ENCODE measurements around the gene ICE2.
A peak's percentile ranks its signal among the peaks of the same experiment; 100 is the strongest.
"Not testable (repeated sequence)": the region's sequence is repeated elsewhere in the genome, so short reads cannot be mapped to it uniquely, and the experiment has no call there.

Gene ICE2

DNA sequence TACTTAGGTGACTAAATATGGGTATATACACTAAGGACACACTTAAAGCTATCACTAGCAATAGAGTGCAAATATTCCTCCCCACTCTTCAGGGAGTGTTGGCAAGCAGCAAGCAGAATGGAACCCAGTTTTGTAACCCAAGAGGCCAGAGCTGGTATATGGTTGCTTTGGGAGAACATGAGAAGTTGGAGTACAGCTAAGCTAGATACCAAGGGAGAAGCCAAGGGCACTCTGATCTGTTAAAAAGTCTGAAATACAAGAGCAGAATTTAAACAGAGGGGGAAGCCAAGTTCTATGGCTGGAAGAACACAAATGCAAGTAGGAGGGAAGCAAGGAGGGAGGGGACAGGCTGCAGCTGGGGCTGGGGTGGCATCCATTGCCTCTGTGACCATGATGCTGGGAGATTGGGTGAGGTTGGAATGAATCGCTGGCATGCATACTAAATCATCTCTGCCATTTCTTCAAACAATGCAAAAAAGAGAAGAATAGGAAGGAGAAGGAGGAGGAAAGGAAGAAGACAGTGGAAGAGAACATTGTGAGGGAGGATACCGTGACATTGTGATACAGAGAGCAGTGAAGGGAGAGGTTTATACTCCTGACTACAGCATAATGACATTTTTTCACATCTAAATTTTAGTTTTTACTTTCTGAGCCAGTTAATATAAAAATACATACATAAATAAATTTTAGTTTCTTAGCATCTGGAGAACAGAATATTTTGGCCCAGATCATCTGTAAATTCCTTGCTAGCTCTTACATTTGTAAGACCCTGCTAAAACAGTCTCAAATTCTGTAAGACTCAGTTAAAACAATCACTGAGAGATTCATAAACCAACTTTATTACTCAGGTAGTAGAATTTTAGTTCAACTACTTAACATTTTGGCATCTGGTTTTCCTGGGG lies 72.2 kb downstream of the ICE2 start:
- DNase-seq (ENCODE audit: low spot score) = no peak

GRCh38 chr15:60405399-60405798 lies 73.5 kb downstream of the ICE2 start:
- no peak for DNase-seq (ENCODE audit: low spot score)

- DNase-seq (ENCODE audit: low spot score) = not testable (repeated sequence)
Measured at GRCh38 chr15:60404351-60404750, 74.6 kb downstream of the ICE2 start.

DNA sequence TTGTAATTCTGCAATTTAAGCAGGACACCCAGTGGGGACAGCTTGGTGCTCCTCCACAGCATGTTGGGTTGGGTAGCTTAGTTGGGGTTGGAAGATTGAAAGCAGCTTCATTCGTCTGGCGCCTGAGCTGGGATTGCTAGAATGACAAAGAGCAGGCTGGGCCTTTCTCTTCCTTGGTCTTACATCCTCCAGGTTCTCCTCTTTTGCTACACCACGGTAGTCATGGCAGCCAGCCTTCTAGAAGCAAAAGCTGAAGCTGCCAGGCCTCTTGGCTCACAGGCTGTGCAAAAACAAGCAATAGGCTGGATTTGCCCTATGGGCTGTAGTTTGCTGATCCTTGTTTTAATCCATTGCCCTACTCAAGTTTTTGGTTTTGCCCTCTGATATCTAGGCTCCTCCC lies 78.0 kb downstream of the ICE2 start:
- DNase-seq (ENCODE audit: low spot score) = no peak

- DNase-seq (ENCODE audit: low spot score) = no peak
Measured at GRCh38 chr15:60399931-60400330, 79.0 kb downstream of the ICE2 start.

- no peak for DNase-seq (ENCODE audit: low spot score)
Measured at GRCh38 chr15:60399246-60399915, 79.6 kb downstream of the ICE2 start.

DNA sequence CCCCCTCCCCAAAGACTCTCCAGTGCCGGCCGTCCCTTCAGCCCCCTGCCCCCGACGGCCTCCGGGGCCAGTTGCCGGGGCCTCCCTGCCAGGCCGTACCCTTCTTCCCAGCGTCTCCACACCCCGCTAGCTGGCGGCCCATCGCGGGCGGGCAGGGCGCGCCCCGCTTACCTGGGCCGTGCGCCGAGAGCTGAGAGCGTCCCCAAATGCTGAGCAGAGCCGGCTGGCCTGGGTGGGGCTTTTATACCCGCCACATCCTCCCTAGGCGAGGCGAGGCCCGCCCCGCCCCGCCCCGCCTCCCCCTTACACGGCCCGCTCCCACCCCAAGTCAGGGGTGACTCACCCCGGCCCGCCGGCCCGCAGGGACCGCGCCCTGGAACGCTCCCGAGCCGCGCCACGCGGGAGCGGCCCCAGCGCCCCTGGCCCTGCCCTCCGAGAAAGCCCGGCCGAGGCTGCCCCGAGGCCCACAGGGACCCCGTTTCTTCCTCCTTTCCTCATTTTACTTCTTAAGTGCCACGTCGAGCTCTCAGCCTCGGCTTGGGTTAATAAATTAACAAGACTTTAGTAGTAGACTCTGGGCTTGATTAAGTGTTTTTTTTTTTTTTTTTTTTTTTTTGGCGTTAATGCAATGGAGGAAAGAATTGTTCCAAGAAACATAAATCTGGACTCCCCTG lies 81.0 kb downstream of the ICE2 start, which contains the start of gene ANXA2:
Gene ANXA2 (minus strand): TSS at position 215 of the 674 bp plus-strand sequence. CDS start 11,911 bp downstream, outside the sequence.
- DNase-seq (ENCODE audit: low spot score) = peak; percentile 78

DNA sequence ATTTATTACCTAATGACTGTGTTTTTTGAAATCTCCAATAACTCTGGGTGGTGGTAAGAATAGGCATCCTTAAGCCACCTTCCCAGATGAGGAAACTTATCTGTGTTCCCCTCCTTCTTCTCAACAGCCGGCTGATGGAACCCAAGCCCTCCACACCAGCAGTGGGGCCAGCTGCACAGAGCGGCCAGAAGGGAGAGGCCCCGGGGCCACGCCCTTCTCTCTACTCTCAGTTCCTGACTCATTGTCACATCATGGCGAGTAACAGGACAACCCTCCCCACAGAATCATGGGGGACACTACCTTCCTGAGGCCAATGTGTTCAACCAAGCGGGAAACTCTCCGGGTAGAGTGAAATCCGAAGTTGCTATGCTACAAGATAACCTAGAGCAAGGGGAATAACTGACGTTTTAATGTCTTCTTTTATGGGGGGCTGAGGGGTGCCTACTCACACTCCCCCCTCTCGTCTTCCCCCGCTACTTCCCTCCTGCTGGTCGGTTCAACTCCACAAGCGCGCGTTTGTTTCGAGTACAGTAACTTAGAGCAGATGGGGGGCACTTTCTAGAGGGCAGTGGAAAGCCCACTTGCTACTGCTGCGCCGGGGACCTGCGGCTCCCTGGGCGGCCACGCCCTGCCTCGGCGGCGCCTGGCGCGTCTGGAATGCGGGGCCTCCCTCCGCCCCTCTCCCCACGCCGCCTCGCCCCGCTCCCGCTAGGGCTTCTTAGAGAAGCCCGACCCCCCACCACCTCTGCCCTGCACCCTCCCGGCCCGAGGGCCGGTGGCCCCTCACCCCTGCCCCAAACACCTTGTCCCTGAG lies 81.8 kb downstream of the ICE2 start:
- peak; percentile 24 for DNase-seq (ENCODE audit: low spot score)

DNA sequence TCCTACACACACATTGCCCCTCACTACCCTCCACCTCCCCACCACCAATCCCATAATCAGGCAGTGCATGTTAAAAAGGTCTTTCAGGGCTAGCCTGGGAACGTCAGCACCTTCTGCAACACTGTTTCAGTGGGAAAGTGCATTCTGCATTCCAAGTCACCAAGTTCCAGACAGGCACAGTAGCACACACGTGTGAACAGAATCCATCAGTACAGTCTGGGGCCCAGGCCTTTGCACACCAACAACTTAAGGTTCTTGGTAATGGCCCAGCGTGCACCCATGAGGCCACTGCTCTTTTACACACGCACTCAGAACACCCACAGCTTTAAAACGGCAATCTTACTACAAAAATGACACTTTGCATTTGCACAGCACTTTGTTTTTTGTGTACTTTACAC lies 82.4 kb downstream of the ICE2 start:
- no peak for DNase-seq (ENCODE audit: low spot score)

- DNase-seq (ENCODE audit: low spot score) = no peak
Measured at GRCh38 chr15:60396100-60396499, 82.8 kb downstream of the ICE2 start.

GRCh38 chr15:60395276-60396011 lies 83.5 kb downstream of the ICE2 start:
- no peak for DNase-seq (ENCODE audit: low spot score)

DNA sequence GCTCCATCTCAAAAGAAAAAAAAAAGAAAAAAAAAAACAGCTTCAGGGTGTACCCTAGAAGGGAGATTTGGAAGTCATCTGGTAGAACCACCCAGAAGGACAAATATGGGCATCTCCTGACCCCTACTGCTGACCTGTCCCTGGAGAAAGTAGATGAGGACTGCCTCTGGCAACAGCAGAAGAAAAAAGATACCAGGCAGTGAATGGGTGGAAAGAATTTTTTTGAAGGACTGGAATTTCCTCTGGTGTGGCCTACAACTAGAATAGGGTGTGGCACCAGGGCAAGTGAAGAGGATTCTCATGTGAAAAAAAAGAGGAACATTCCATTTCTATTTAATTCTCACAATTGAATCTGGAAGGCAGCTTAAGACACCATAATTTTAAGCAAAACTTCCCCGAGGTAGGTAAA lies 84.2 kb downstream of the ICE2 start:
- DNase-seq (ENCODE audit: low spot score) = no peak

DNA sequence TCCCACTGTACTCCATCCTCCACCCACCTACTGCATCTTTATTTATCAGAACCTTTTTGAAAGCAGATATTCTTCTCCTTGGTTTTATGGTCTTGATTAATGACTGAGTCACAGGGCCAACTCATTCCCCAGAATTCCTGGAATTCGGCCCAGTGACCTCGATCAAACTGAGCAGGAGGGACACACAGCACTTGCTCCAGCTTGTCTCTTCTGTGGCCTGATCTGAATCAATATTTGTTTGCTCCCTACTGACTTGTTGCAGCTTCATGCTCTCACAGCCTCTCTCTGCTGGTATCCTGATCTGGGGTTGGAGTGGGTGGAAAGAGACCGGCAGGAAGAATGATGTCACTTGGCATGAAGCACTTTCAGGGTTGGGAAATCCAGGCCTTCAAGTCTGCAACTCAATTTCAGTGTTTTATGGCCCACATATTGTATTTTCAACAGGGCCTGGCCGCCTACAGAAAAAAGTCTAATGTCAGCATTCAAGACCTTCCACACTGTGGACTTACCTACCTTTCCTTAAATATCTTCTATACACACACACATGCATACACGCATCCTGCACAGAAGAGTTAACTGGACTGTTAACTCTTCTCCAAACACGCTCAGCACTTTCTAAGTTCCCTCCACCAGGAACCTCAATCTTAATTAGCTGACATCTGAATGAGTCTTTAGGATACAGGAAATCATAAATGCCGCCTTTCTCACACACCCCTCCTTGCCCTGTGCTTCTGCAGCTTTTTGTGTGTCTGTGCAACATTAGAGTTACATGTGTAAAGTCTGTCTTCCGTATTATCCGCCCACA lies 85.8 kb downstream of the ICE2 start:
- DNase-seq (ENCODE audit: low spot score) = no peak

- no peak for DNase-seq (ENCODE audit: low spot score)
Measured at GRCh38 chr15:60392601-60392985, 86.3 kb downstream of the ICE2 start.

DNA sequence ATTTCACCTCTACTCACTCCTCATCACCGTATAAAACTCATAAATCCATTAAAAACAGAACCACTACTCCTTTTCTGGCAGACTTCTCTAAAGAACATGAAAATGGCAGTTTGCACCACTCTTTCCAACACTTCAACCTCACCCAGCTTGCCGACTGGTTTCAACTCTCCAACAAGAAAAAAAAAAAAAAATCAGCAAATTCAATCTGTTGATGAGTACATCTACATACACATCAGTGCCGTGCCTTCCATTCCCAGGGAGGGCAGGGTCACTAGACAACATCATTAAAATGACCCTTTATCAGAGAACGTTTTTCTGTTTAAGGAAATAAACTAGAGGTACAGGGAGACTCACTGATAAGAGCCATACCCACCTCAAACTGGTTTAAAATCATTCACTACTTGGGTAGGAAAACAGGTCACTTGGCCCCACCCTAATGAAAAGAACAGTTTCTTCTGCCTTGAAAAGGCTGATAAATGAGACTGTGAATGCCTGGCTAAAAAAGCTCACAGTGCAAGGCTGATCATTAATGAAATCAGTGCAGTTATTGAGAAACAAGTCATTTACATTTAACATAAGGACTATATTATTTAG lies 87.1 kb downstream of the ICE2 start:
- DNase-seq (ENCODE audit: low spot score) = no peak

DNA sequence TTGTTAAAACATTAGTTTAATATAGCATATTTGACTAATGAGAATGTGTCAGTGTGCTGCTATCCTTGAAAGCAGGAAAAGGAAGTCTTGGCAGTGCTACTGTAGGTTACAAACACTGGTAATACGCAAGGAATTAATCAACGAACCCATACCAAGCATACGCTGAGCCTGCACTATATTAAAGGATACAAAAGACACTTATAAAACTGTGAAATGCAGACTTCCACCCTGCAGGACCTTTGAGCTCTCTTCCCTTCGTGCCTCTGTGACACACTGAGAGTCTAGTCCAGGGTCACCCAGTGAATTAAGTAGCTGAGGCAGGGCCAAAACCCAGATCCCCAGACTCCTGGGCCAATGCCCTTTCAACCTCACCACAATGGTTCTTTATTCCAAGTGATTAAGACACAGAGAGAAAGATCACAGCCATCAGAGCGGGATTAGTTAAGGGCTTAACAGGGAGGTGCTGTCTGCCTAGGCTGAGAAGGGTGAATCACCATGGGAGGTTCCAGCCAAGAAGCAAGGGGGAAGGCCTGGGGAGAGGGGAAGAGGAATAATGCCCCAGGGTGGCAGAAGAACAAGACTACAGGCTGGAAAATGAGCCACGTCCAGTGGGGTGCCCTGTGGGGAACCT lies 88.0 kb downstream of the ICE2 start:
- DNase-seq (ENCODE audit: low spot score) = no peak

GRCh38 chr15:60390231-60390630 lies 88.7 kb downstream of the ICE2 start:
- DNase-seq (ENCODE audit: low spot score) = no peak

DNA sequence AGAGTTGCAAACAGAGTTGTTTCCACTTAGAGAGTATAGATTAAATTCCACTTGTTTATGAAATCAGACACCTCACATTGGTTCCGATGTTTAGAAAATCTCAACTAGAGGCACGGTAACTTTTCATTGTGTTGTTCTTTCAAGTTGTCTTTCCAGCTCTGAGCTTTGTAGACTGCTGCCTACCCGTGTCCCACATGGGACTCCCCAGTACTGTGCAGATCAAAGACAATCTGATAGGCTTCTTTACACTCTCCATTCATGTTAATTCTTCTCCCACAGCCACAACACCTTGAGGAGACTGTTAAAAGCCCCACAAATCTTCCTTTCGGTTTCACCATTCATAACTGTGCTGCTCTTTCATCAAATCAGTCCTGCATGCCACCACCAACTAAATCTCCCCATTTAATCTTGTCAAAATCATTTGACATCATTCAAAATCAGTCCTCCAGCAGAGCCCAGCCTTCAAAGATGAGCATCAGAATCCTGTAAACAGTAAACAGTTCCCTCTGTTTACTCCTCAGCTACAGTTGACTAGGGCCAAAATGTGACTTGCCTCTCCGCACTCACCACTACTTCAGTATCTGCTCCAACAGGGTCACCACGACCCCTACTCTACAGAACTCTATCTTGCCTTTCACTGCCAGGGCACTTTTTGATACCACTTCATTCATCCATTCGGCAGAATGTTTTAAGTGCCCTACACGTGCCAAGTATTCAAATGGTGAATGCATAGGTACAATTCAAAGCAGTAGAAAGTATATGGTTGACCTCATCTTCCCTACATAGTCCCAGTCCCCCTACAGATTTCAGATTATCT lies 89.5 kb downstream of the ICE2 start:
- DNase-seq (ENCODE audit: low spot score) = no peak

DNA sequence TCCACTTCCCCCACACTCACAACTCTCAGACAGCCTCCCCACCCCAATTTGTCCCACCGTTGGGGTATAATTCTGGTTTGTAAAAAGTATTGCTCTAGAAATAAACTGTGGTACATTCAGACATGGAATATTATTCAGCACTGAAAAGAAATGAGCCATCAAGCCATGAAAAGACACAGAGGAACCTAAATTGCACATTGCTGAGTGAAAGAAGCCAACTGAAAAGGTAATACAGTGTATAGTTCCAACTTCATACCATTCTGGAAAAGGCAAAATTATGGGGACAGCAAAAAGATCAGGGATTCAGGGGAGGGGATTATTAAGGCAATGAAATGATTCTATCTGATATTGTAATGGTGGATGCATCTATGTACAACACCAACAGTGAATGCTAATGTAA lies 91.6 kb downstream of the ICE2 start:
- DNase-seq (ENCODE audit: low spot score) = no peak

All from germinal center (tissue), 1 donor.